Measurements from ENCODE around the gene BIRC6. TPM values are rescaled to one million over a fixed set of nuclear protein-coding genes. Genes with fewer than 3 reads are reported as not detected.
A peak's percentile ranks its signal among the peaks of the same experiment; 100 is the strongest.

Gene BIRC6
- polyA plus RNA-seq, 1 experiment: 53.7 TPM

DNA sequence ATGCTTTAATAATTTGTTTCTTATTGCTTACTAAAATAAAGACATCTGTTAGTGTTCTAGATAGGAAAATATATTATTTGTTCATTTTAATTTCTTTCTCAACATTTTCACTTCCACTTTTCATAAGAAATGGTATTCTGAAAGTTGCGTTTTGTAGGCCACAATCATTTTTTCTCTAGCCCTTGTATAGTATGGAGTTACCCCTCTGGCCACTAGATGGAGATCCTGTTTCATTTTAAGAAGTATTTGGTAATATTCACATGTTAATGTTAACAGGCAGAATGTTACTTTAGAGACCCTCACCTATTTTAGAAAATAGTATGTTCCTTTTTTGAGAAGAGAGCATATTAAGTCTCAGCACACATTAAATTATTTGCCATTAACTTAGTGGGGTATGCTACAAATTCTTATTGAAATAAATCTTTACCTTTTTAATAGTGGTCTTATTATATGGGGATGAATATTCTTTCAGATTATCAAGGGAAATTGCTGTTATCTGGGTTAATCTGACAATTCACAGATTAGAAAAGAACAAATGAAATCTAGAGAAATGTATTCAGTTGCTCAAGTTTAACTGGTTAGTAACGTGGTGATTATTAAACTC is 197.1 kb downstream of the BIRC6 start:
- TF ChIP-seq, protein P1, sequence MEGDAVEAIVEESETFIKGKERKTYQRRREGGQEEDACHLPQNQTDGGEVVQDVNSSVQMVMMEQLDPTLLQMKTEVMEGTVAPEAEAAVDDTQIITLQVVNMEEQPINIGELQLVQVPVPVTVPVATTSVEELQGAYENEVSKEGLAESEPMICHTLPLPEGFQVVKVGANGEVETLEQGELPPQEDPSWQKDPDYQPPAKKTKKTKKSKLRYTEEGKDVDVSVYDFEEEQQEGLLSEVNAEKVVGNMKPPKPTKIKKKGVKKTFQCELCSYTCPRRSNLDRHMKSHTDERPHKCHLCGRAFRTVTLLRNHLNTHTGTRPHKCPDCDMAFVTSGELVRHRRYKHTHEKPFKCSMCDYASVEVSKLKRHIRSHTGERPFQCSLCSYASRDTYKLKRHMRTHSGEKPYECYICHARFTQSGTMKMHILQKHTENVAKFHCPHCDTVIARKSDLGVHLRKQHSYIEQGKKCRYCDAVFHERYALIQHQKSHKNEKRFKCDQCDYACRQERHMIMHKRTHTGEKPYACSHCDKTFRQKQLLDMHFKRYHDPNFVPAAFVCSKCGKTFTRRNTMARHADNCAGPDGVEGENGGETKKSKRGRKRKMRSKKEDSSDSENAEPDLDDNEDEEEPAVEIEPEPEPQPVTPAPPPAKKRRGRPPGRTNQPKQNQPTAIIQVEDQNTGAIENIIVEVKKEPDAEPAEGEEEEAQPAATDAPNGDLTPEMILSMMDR (IDR thresholded peaks at IDR 0.05; ENCODE audit: insufficient read depth, low read depth, low read length): peak; percentile 72
- DNase-seq (ENCODE audit: low read depth): no peak
- Histone ChIP-seq H3K27me3 (ENCODE audit: control insufficient read depth, insufficient read depth, low read length) (no peaks in the 10 kb centered on the region), H3K36me3 (ENCODE audit: control insufficient read depth, insufficient read depth, low read length) (0 out of 2 replicates have a peak, but pooled peaks cover 1% of the 10 kb centered on the region), H3K4me3 (ENCODE audit: low read depth, low read length) (no peak overlapping the region)
- POLR2A ChIA-PET: no interaction called here
- CTCF ChIA-PET: no interaction called here

DNA sequence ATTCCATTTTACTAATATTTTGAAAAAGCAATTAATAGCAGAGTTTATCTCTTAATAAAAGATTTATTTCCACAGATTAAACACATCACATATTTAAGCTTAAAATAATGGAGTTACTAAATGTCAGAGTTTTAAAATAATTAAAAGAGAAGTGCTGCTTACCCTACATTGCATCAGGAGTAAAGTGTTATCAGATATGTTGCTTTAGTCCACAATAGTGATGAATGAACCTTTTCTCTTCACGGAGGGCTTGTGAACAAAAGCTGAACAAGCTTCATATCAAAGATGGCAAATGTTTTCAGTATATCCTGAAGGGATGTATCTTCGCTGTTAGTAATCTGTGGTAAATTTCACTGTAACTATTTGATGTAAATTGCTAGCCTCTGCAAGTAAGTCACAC is 201.7 kb downstream of the BIRC6 start:
- no peak for DNase-seq (ENCODE audit: low read depth)
- Histone ChIP-seq H3K27me3 (ENCODE audit: control insufficient read depth, insufficient read depth, low read length) (no peaks in the 10 kb centered on the region), H3K36me3 (ENCODE audit: control insufficient read depth, insufficient read depth, low read length) (0 out of 2 replicates have a peak, but pooled peaks cover 1% of the 10 kb centered on the region), H3K4me3 (ENCODE audit: low read depth, low read length) (no peak overlapping the region)
- CTCF ChIA-PET: interaction anchor here (0.6 to 2.1 kb wide), 4 partner anchors 11 to 28 kb away, joined by 3 to 5 read pairs (median 4); no protein-coding TSS in a partner anchor
- POLR2A ChIA-PET: interaction anchor here (0.6 kb wide), 1 partner anchor 233 kb away, joined by 4 read pairs; no protein-coding TSS in a partner anchor
- TF ChIP-seq, protein P1 (IDR thresholded peaks at IDR 0.05; ENCODE audit: insufficient read depth, low read depth, low read length): no peak

DNA sequence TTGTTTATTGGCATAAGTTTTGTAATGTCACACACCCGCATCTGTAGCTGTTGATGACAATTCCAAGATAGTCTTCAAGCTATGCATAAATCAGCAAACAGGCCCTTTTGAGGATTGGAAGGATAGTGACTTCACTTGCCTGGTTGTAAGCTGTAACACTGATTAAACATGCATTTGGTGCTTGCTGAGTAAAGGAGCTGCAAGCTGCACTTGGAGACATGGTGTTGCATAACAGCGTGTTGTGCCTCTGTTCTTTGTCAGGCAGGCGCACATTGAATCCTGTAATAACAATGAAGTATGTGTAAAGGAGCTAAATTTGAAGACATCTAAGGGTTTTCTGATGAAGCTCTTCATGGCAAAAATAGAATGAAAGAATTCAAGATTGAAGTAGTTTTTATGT is 202.3 kb downstream of the BIRC6 start:
- ChIA-PET CTCF (interaction anchor here (0.6 to 2.1 kb wide), 3 partner anchors 11 to 27 kb away, joined by 3 to 5 read pairs (median 4); no protein-coding TSS in a partner anchor), POLR2A (no interaction called here)
- no peaks in the 10 kb centered on the region for H3K27me3 ChIP-seq (ENCODE audit: control insufficient read depth, insufficient read depth, low read length)
- no peak overlapping the region for H3K4me3 ChIP-seq (ENCODE audit: low read depth, low read length)
- no peak for DNase-seq (ENCODE audit: low read depth)
- H3K36me3 ChIP-seq (ENCODE audit: control insufficient read depth, insufficient read depth, low read length): 0 out of 2 replicates have a peak, but pooled peaks cover 1% of the 10 kb centered on the region
- TF ChIP-seq, protein P1 (IDR thresholded peaks at IDR 0.05; ENCODE audit: insufficient read depth, low read depth, low read length): no peak

DNA sequence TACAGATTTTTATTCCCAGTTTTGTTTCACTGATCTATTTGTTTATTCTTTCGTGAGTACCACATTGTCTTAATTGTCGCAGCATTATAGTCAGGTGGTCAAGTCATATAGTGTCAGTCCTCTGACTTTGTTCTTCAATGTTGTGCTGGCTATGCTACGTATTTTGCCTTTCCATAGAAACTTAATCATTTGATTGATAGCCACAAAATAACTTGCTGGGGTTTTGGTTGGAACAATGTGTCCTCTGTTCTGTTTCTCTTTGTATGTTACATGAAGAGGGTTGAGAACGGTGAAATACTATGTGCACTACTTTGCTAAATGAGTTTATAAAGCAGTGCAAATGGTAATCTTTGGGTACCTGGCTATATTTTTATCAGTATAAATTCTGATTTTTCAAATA is 206.1 kb downstream of the BIRC6 start:
- DNase-seq (ENCODE audit: low read depth): no peak
- H3K4me3 ChIP-seq (ENCODE audit: low read depth, low read length): no peak overlapping the region
- CTCF ChIA-PET: no interaction called here
- TF ChIP-seq, protein P1 (IDR thresholded peaks at IDR 0.05; ENCODE audit: insufficient read depth, low read depth, low read length): no peak
- no peaks in the 10 kb centered on the region for H3K27me3 ChIP-seq (ENCODE audit: control insufficient read depth, insufficient read depth, low read length)
- POLR2A ChIA-PET: no interaction called here
- no peaks in the 10 kb centered on the region for H3K36me3 ChIP-seq (ENCODE audit: control insufficient read depth, insufficient read depth, low read length)

DNA sequence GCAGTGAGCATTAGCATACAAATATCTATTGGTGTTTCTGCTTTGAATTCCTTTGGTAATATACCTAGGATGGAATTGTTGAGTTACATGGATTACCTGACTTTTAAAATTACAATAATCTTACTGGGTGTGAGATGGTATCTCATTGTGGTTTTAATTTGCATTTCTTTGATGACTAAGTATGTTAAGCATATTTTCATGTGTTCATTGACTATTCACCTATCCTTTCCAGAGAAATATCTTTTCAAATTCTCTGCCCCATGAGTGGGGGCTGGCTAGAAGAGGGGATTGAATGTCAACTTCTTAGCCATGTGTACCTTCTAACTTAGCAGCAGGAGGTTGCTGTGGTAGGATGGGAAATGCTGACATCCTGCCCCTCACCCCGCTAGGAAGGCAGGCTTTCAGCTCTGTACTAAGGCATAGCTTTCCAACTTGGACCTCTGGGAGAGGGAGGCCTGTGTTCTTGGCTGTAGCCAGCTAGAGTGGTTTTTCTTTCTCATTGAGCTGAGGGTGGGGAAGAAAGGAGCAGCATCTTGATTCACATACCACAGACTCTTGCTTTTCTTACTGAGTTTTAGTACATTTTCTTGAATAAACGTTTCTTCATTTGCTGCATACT is 207.7 kb downstream of the BIRC6 start:
- H3K4me3 ChIP-seq (ENCODE audit: low read depth, low read length): no peak overlapping the region
- no peak for DNase-seq (ENCODE audit: low read depth)
- POLR2A ChIA-PET: no interaction called here
- CTCF ChIA-PET: no interaction called here
- TF ChIP-seq, protein P1 (IDR thresholded peaks at IDR 0.05; ENCODE audit: insufficient read depth, low read depth, low read length): no peak
- no peaks in the 10 kb centered on the region for H3K36me3 ChIP-seq (ENCODE audit: control insufficient read depth, insufficient read depth, low read length)
- no peaks in the 10 kb centered on the region for H3K27me3 ChIP-seq (ENCODE audit: control insufficient read depth, insufficient read depth, low read length)
